HepG2 (cell line): ENCODE results near the gene EFCAB11. TPM values are rescaled to one million over a fixed set of nuclear protein-coding genes. Genes with fewer than 3 reads are reported as not detected.

Experiments
- ATAC-seq: fragments of 200-7000 bp; cut with Tn5 transposase; 3 replicates; pipeline ENCODE4 v1.9.1; 2020; ENCODE audit warnings: mild to moderate bottlenecking, moderate library complexity
- BruUV-seq: library from RNA; stranded (reverse); fragments of 400-500 nt; replicated peaks from 2 replicates; lab custom pipeline; 2021; lab: Mats Ljungman, UMichigan
- CTCF ChIA-PET: fragments of 300-600 bp; formaldehyde crosslinking; extraction: SDS; loops from one replicate; lab custom pipeline; 2021; ENCODE audit warnings: low total read pairs, inconsistent platforms, low intra/inter-chr PET ratio; lab: Yijun Ruan, JAX
- POLR2A ChIA-PET: fragments of 350-600 bp; sonication (Branson Sonifier 250); formaldehyde crosslinking; loops from one replicate; lab custom pipeline; 2020; ENCODE audit warnings: antibody characterized with exemption, inconsistent platforms; lab: Yijun Ruan, JAX
- DNase-seq: peaks from one replicate; pipeline ENCODE4 v3.0.0-alpha.2; 2015; ENCODE audit warnings: low spot score
- FAIRE-seq: peaks from 3 replicates; lab custom pipeline; 2011; peaks lifted over from hg19 to GRCh38; lab: Jason Lieb, UNC
- H2AFZ ChIP-seq: one replicate; pipeline ENCODE4 v1.6.1; 2011; ENCODE audit warnings: low read length, inconsistent platforms
- H3K27ac ChIP-seq: fragments of 300-600 bp; 3 replicates; pipeline ENCODE4 v1.8.0; 2011; ENCODE audit warnings: mixed run types, mild to moderate bottlenecking, mixed read lengths, low read length, inconsistent platforms; ENCODE audit not compliant: insufficient read depth; ENCODE audit errors: extremely low read length
- H3K27me3 ChIP-seq, 2 experiments: fragments of 200-600 bp in 1 of 2; 2 replicates in 1 of 2; 3 replicates in 1 of 2; pipeline versions ENCODE4 v1.6.0 to v1.8.0; 2011; ENCODE audit warnings: low read length in 2 of 2, mild to moderate bottlenecking in 2 of 2, moderate library complexity in 2 of 2, inconsistent platforms in 1 of 2; ENCODE audit not compliant: insufficient read depth in 2 of 2, control insufficient read depth in 1 of 2
- H3K36me3 ChIP-seq, 2 experiments: fragments of 200-600 bp in 1 of 2; replicated peaks in 1 of 2; 2 replicates in 1 of 2; 3 replicates in 1 of 2; pipeline versions ENCODE4 v1.5.1 to v1.8.0; 2011; ENCODE audit warnings: low read length in 2 of 2, inconsistent platforms in 1 of 2; ENCODE audit not compliant: insufficient read depth in 2 of 2, control insufficient read depth in 1 of 2
- H3K4me1 ChIP-seq: 2 replicates; pipeline ENCODE4 v1.5.1; 2012; ENCODE audit warnings: low read length, inconsistent platforms; ENCODE audit not compliant: insufficient read depth
- H3K4me2 ChIP-seq: 2 replicates; pipeline ENCODE4 v1.6.0; 2011; ENCODE audit warnings: low read depth, low read length, inconsistent platforms
- H3K4me3 ChIP-seq, 3 experiments: fragments of 200-600 bp in 1 of 3; sonication (generic), shearing (Covaris generic) in 1 of 3; replicated peaks in 1 of 3; 2 replicates each; pipeline ENCODE4 v1.5.1; 2011 to 2016; ENCODE audit warnings: low read length in 3 of 3, inconsistent platforms in 2 of 3, low read depth in 2 of 3, mild to moderate bottlenecking in 2 of 3, control low read depth in 1 of 3, mixed read lengths in 1 of 3; ENCODE audit not compliant: insufficient read depth in 1 of 3
- H3K79me2 ChIP-seq: one replicate; pipeline ENCODE4 v1.6.1; 2011; ENCODE audit warnings: low read length, inconsistent platforms; ENCODE audit not compliant: insufficient read depth
- H3K9ac ChIP-seq: 2 replicates; pipeline ENCODE4 v1.6.0; 2011; ENCODE audit warnings: mild to moderate bottlenecking, low read depth, low read length, inconsistent platforms; ENCODE audit not compliant: insufficient read depth
- H3K9me3 ChIP-seq: 2 replicates; pipeline ENCODE4 v1.5.1; 2012; ENCODE audit warnings: mild to moderate bottlenecking, low read length
- H4K20me1 ChIP-seq: 2 replicates; pipeline ENCODE4 v1.6.0; 2011; ENCODE audit warnings: inconsistent platforms, mild to moderate bottlenecking, low read length, moderate library complexity; ENCODE audit not compliant: insufficient read depth
- AKAP8 ChIP-seq: sonication (generic); formaldehyde crosslinking; IDR thresholded peaks from 2 replicates; pipeline ENCODE4 v1.5.1; 2020; ENCODE audit warnings: mild to moderate bottlenecking, missing genetic modification reagents
- ASH2L ChIP-seq: fragments of 300-600, 200-600 bp; sonication (generic); IDR thresholded peaks from 2 replicates; pipeline ENCODE4 v1.7.0; 2017; ENCODE audit warnings: low read depth, mild to moderate bottlenecking, moderate library complexity, mixed read lengths, low read length; ENCODE audit not compliant: insufficient read length
- CBX1 ChIP-seq: IDR thresholded peaks from one replicate; pipeline ENCODE4 v1.6.1; 2016; ENCODE audit warnings: antibody characterized with exemption, low read depth
- FOXJ3 ChIP-seq: sonication (generic); formaldehyde crosslinking; IDR thresholded peaks from 2 replicates; pipeline ENCODE4 v1.4.0; 2020; ENCODE audit warnings: missing genetic modification reagents, mild to moderate bottlenecking, borderline replicate concordance
- PHB2 ChIP-seq: fragments of 450-650 bp; IDR thresholded peaks from 2 replicates; pipeline ENCODE4 v1.6.1; 2018; ENCODE audit not compliant: partially characterized antibody
- REL ChIP-seq: sonication (generic); formaldehyde crosslinking; conservative IDR thresholded peaks from 2 replicates; pipeline ENCODE4 v1.8.0; 2022; ENCODE audit warnings: mild to moderate bottlenecking, missing genetic modification reagents, moderate library complexity
- SMAD1 ChIP-seq: sonication (generic); formaldehyde crosslinking; IDR thresholded peaks from 2 replicates; pipeline ENCODE4 v1.4.0; 2020; ENCODE audit warnings: missing genetic modification reagents, low read depth, mild to moderate bottlenecking, borderline replicate concordance
- SNAI1 ChIP-seq: sonication (generic); formaldehyde crosslinking; IDR thresholded peaks from 2 replicates; pipeline ENCODE4 v1.5.0; 2020; ENCODE audit warnings: mild to moderate bottlenecking, missing genetic modification reagents, borderline replicate concordance
- TAF1 ChIP-seq: sonication (generic); formaldehyde crosslinking; IDR thresholded peaks from 2 replicates; pipeline ENCODE4 v1.4.0; 2020; ENCODE audit warnings: missing genetic modification reagents
- TBX2 ChIP-seq: sonication (generic); formaldehyde crosslinking; IDR thresholded peaks from 2 replicates; pipeline ENCODE4 v1.5.0; 2020; ENCODE audit warnings: missing genetic modification reagents, mild to moderate bottlenecking, borderline replicate concordance
- ZNF234 ChIP-seq: sonication (generic); formaldehyde crosslinking; conservative IDR thresholded peaks from 2 replicates; pipeline ENCODE4 v1.5.1; 2020; ENCODE audit warnings: mild to moderate bottlenecking, missing genetic modification reagents
- ZNF430 ChIP-seq: sonication (generic); formaldehyde crosslinking; IDR thresholded peaks from 2 replicates; pipeline ENCODE4 v1.9.0; 2021; ENCODE audit warnings: mild to moderate bottlenecking, missing genetic modification reagents
- ZNF552 ChIP-seq: sonication (generic); formaldehyde crosslinking; IDR thresholded peaks from 2 replicates; pipeline ENCODE4 v1.9.0; 2022; ENCODE audit warnings: missing genetic modification reagents, mild to moderate bottlenecking, borderline replicate concordance
- ZNF713 ChIP-seq: sonication (generic); formaldehyde crosslinking; IDR thresholded peaks from 2 replicates; pipeline ENCODE4 v1.4.0; 2020; ENCODE audit warnings: mild to moderate bottlenecking, missing genetic modification reagents
- WGBS: methylation state at CpG from one replicate; pipeline ENCODE4 v1.1.6; 2017; ENCODE audit warnings: low lambda C conversion rate; 5-methylcytosine and 5-hydroxymethylcytosine counted together
- in situ Hi-C: cut with HindIII; loops from 2 replicates; pipeline ENCODE4 v1.10.0; 2017; ENCODE audit warnings: low pct_unique_long_range_greater_than_20kb; ENCODE audit not compliant: extremely low pct_ligation_motif_present
- intact Hi-C: fragments of 100-400 bp; cut with micrococcal nuclease; formaldehyde crosslinking; loops from one replicate; pipeline ENCODE4 v1.10.0; 2022; ENCODE audit not compliant: unreplicated experiment
- polyA plus RNA-seq, 8 experiments: library from polyadenylated mRNA; depleted of rRNA in 3 of 8; stranded (reverse) in 7 of 8; unstranded in 1 of 8; fragments of >200 nt; fragmentation: Illumina TruSeq in 4 of 8; extraction: Trizol in 4 of 8; gene quantifications; 2 replicates each; pipeline versions ENCODE4 v1.2.1 to v1.2.3, GENCODE V29; 2011 to 2016; ENCODE audit warnings: low read depth in 4 of 8, missing spikeins in 1 of 8, mixed read lengths in 1 of 8; ENCODE audit not compliant: insufficient read depth in 1 of 8
- total RNA-seq, 5 experiments: library from RNA; depleted of rRNA; stranded (reverse); fragments of >200 nt; fragmentation: Illumina TruSeq; extraction: Trizol; gene quantifications; 2 replicates each; pipeline ENCODE4 v1.2.3, GENCODE V29; 2016; ENCODE audit warnings: low read depth in 1 of 5
- TF ChIP-seq, protein P1 (sequence below): sonication (generic); formaldehyde crosslinking; IDR thresholded peaks from 2 replicates; pipeline ENCODE4 v1.5.0; 2020; ENCODE audit warnings: missing genetic modification reagents
- TF ChIP-seq, protein P2 (sequence below): fragments of 450-650 bp; IDR thresholded peaks from 2 replicates; pipeline ENCODE4 v1.6.1; 2017
- TF ChIP-seq, protein P3 (sequence below): sonication (generic); formaldehyde crosslinking; IDR thresholded peaks from 2 replicates; pipeline ENCODE4 v1.9.0; 2021; ENCODE audit warnings: missing genetic modification reagents, borderline replicate concordance

EFCAB11 gene
- total and polyA plus RNA-seq, 2 of the 13 experiments (the other 11 are each of a cell fraction or from before 2014, with no cell fraction given), result 8.2 to 31.5 TPM

DNA sequence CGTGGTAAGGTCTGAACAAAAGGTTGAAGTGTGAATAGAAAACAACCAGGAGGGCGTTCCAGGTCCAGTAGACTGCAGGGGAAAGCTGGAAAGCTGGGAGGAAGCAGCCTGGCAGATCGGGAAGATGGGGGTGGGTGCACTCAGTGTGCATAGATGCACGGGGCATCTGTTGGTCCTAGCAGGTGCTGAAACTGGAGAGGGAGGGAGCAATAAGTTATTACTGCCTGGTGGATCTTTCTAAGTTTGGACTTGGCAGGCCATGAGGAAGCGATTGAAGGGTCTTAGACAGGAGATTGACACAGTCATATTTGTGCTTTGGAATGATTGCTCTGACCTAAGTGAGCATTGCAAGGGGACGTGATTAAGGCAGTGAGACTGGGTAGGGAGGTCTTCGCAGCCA is 194.4 kb downstream of the EFCAB11 start:
- H4K20me1 ChIP-seq, result no peaks in the 10 kb centered on the region
- POLR2A ChIA-PET, result no interaction called here
- CTCF ChIA-PET, result no interaction called here
- 26% methylated on average over 7 of the region's 7 CpGs for WGBS
- in situ Hi-C loops, result loop anchor here (25.0 kb wide), 1 partner anchor 723 kb away; no protein-coding TSS in a partner anchor
- no peak for ATAC-seq
- FAIRE-seq, result no peak
- no TSS peak for BruUV-seq
- H3K27ac ChIP-seq, result no peak overlapping the region
- H2AFZ ChIP-seq, result no peak overlapping the region
- no peak overlapping the region for H3K9ac ChIP-seq
- no peaks in the 10 kb centered on the region for H3K9me3 ChIP-seq
- H3K36me3 ChIP-seq, result no peaks in the 10 kb centered on the region
- no peak overlapping the region for H3K4me3 ChIP-seq
- H3K79me2 ChIP-seq, result no peaks in the 10 kb centered on the region
- TF ChIP-seq, protein P1, sequence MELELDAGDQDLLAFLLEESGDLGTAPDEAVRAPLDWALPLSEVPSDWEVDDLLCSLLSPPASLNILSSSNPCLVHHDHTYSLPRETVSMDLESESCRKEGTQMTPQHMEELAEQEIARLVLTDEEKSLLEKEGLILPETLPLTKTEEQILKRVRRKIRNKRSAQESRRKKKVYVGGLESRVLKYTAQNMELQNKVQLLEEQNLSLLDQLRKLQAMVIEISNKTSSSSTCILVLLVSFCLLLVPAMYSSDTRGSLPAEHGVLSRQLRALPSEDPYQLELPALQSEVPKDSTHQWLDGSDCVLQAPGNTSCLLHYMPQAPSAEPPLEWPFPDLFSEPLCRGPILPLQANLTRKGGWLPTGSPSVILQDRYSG (CRISPR knock-in tag), result no peak
- TF ChIP-seq, protein P2, sequence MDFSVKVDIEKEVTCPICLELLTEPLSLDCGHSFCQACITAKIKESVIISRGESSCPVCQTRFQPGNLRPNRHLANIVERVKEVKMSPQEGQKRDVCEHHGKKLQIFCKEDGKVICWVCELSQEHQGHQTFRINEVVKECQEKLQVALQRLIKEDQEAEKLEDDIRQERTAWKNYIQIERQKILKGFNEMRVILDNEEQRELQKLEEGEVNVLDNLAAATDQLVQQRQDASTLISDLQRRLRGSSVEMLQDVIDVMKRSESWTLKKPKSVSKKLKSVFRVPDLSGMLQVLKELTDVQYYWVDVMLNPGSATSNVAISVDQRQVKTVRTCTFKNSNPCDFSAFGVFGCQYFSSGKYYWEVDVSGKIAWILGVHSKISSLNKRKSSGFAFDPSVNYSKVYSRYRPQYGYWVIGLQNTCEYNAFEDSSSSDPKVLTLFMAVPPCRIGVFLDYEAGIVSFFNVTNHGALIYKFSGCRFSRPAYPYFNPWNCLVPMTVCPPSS, result no peak
- TF ChIP-seq ZNF430 (CRISPR knock-in tag) (no peak), SMAD1 (CRISPR knock-in tag) (no peak), ZNF713 (CRISPR knock-in tag) (no peak), AKAP8 (CRISPR knock-in tag) (no peak), REL (CRISPR knock-in tag) (no peak), TAF1 (CRISPR knock-in tag) (no peak), ZNF234 (CRISPR knock-in tag) (no peak), ASH2L (no peak), SNAI1 (CRISPR knock-in tag) (no peak), PHB2 (no peak), FOXJ3 (CRISPR knock-in tag) (no peak), TBX2 (no peak), CBX1 (no peak), ZNF552 (CRISPR knock-in tag) (no peak)
- TF ChIP-seq, protein P3, sequence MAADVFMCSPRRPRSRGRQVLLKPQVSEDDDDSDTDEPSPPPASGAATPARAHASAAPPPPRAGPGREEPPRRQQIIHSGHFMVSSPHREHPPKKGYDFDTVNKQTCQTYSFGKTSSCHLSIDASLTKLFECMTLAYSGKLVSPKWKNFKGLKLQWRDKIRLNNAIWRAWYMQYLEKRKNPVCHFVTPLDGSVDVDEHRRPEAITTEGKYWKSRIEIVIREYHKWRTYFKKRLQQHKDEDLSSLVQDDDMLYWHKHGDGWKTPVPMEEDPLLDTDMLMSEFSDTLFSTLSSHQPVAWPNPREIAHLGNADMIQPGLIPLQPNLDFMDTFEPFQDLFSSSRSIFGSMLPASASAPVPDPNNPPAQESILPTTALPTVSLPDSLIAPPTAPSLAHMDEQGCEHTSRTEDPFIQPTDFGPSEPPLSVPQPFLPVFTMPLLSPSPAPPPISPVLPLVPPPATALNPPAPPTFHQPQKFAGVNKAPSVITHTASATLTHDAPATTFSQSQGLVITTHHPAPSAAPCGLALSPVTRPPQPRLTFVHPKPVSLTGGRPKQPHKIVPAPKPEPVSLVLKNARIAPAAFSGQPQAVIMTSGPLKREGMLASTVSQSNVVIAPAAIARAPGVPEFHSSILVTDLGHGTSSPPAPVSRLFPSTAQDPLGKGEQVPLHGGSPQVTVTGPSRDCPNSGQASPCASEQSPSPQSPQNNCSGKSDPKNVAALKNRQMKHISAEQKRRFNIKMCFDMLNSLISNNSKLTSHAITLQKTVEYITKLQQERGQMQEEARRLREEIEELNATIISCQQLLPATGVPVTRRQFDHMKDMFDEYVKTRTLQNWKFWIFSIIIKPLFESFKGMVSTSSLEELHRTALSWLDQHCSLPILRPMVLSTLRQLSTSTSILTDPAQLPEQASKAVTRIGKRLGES (CRISPR knock-in tag), result no peak
- H3K4me2 ChIP-seq, result no peak overlapping the region
- intact Hi-C loops, result no loop called here
- DNase-seq, result no peak
- peaks cover 10% of the 10 kb centered on the region for H3K4me1 ChIP-seq
- peaks cover 3 to 18% of the 10 kb centered on the region in 2 experiments; a peak in 3 of 5 replicates for H3K27me3 ChIP-seq
